Lower lobe of right lung (tissue), 2 donors: ENCODE results near the gene GRIK5. TPM values are rescaled to one million over a fixed set of nuclear protein-coding genes. Genes with fewer than 3 reads are reported as not detected.

Experiments used
- ATAC-seq, 2 donors: fragments of 200-7000 bp; cut with Tn5 transposase; one replicate each; pipeline ENCODE4 v1.9.1; 2020 to 2022; ENCODE audit warnings: mild to moderate bottlenecking in 2 of 2, moderate library complexity in 2 of 2
- DNase-seq: peaks from one replicate; pipeline ENCODE4 v3.0.0-alpha.2; 2020
- H3K27ac ChIP-seq: fragments of 200-600 bp; one replicate; pipeline ENCODE4 v1.8.0; 2022
- H3K27me3 ChIP-seq: fragments of 200-600 bp; one replicate; pipeline ENCODE4 v1.8.0; 2022; ENCODE audit warnings: low read depth
- H3K36me3 ChIP-seq: fragments of 200-600 bp; one replicate; pipeline ENCODE4 v1.8.0; 2022; ENCODE audit warnings: mild to moderate bottlenecking
- H3K4me1 ChIP-seq: fragments of 200-600 bp; one replicate; pipeline ENCODE4 v1.8.0; 2022
- H3K4me3 ChIP-seq: fragments of 200-600 bp; one replicate; pipeline ENCODE4 v1.8.0; 2022; ENCODE audit warnings: mild to moderate bottlenecking
- H3K9me3 ChIP-seq: fragments of 200-600 bp; one replicate; pipeline ENCODE4 v1.8.0; 2022
- CTCF ChIP-seq: fragments of 200-600 bp; IDR thresholded peaks from one replicate; pipeline ENCODE4 v1.8.0; 2022; ENCODE audit warnings: antibody characterized with exemption, mild to moderate bottlenecking
- intact Hi-C: fragments of 100-400 bp; cut with DNase I; formaldehyde crosslinking; loops from one replicate; pipeline ENCODE4 v1.11.0; 2022
- total RNA-seq: library from RNA; stranded (reverse); fragmentation: NEBNext Ultra II Directional; extraction: Animal tissue kit (Norgen Biotek cat#: 25700); gene quantifications from one replicate; pipeline ENCODE4 v1.2.1, GENCODE V29; 2021
- donor health status: DM: no; HTN: yes; CAD: no; lungs with severe emphysema.

GRIK5 gene
- total RNA-seq, 1 donor from 2014 or later: 0.41 TPM

DNA sequence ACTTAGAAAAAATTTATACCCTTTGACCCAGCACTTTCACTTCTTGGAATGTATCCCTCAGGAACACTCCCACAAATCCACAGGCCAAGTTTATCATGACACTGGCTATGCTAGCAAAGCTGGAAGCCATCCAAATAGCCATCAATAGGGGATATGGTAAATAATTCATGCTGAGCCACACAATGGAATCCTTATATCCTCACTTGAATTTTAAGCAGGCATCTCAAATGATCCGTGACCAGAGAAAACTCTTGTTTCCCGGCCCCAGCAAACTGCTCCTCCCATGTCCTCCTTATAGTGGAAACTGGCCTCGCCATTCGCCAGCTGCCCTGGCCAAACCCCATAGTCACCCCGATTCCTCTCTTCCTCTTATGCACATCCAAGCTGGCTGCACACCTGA, 37.6 kb downstream of the GRIK5 start:
- TF ChIP-seq CTCF: no peak
- no peaks in the 10 kb centered on the region for H3K9me3 ChIP-seq
- no peaks in the 10 kb centered on the region for H3K27me3 ChIP-seq
- H3K36me3 ChIP-seq: no peaks in the 10 kb centered on the region
- no peak overlapping the region for H3K27ac ChIP-seq
- H3K4me1 ChIP-seq: no peaks in the 10 kb centered on the region
- no peak for DNase-seq
- ATAC-seq: no peak
- intact Hi-C loops: no loop called here
- H3K4me3 ChIP-seq: no peak overlapping the region

DNA sequence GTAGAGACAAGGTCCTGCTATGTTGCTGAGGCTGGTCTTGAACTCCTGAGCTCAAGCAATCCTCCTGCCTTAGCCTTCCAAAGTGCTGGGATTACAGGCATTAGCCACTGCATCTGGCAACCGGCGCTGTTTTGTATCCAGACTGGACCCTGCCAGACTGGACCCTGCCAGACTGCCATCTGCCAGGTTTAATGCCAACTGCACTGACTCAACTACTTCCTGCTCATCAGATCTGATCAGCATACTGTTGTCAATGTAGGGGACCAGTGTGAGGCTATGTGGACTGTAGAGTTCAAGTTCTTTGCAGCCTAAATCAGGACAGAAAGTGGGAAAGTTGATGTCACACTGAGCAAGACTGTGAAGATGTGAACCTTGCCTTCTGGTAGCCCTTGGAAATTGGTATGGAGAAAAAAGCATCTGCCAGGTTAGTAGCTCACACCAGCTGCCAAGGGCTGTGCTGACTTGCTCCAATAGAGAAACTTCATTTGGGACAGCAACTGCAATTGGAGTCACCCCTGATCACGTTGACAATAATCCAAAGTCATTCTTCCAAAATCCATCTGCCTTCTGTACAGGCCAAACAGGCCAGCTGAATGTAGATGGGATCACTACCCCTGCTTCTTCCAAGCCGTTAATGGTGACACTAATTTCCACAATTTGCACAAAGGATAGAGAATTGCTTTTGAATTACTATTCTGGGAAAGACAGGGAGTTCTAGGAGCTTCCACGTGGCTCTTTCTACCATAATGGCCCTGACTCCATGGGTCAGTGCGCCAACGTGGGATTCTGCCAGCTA, 39.2 kb downstream of the GRIK5 start:
- Histone ChIP-seq H3K27ac (no peak overlapping the region), H3K4me3 (no peak overlapping the region), H3K36me3 (no peaks in the 10 kb centered on the region), H3K9me3 (no peaks in the 10 kb centered on the region), H3K27me3 (no peaks in the 10 kb centered on the region), H3K4me1 (no peaks in the 10 kb centered on the region)
- intact Hi-C loops: no loop called here
- no peak for TF ChIP-seq CTCF
- no peak for DNase-seq
- no peak for ATAC-seq

DNA sequence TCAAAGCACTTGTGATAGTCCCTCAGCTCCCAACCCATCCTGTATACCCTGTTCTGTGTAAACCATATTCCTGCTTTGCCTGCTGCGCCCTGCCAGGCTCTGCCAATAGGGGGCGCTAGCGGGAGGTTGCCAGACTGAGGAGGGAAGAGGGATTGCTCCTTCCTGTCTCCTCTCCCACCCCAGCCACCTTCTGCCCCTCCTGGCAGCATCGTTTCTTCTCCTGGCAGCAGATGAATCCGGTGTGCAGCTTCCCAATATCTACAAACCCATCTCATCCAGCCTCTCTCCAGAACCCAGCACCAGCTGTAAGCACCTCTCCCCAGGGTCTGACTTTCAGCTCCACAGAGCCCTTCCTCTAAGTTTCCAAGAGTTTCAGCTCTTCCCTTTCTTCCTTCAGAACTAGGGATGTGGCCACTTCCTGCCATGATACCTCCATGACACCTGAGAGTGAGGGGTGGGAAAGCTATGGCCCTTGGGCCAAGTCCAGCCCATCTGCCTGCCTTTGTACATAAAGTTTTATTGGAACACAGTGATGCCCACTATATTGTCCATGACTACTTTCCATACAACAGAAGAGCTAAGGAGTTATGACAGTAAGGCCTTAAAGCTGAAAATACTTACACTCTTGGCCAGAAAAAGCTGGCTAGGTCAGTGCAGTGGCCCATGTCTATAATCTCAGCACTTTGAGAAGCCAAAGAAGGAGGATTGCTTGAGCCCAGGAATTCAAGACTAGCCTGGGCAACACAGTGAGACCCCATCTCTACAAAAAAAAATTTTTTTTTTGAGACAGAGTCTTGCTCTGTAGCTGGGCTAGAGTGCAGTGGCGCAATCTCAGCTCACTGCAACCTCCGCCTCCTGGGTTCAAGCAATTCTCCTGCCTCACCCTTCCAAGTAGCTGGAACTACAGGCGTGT, 41.4 kb downstream of the GRIK5 start:
- Histone ChIP-seq H3K4me3 (no peak overlapping the region), H3K36me3 (no peaks in the 10 kb centered on the region), H3K4me1 (no peaks in the 10 kb centered on the region), H3K27me3 (no peaks in the 10 kb centered on the region), H3K9me3 (no peaks in the 10 kb centered on the region), H3K27ac (no peak overlapping the region)
- intact Hi-C loops: no loop called here
- peak; percentile 36 for TF ChIP-seq CTCF
- ATAC-seq (no peak), DNase-seq (no peak)

- Histone ChIP-seq H3K27ac (no peak overlapping the region), H3K9me3 (no peaks in the 10 kb centered on the region), H3K4me1 (no peaks in the 10 kb centered on the region), H3K36me3 (no peaks in the 10 kb centered on the region), H3K27me3 (no peaks in the 10 kb centered on the region), H3K4me3 (no peak overlapping the region)
- ATAC-seq (peak; percentile 52 to 55), DNase-seq (no peak)
- TF ChIP-seq CTCF: no peak
- intact Hi-C loops: no loop called here
These were observed 45.3 kb downstream of the GRIK5 start for GRCh38 chr19:42024622-42025111.

DNA sequence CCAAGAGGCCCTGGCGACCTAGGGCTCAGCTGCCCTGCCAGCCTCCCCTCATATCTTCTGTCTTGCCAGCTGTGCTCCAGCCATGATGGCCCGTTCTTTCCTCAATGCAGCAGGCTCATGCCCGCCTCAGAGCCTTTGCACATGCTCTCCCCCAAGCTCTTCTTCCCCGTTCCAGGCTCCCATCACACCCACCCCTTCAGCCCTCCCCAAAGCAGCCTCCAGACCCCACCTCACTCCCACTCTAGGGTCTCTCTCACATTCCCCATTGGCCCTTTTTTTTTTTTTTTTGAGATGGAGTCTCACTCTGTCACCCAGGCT, 46.1 kb downstream of the GRIK5 start:
- no peak overlapping the region for H3K4me3 ChIP-seq
- intact Hi-C loops: no loop called here
- no peaks in the 10 kb centered on the region for H3K27me3 ChIP-seq
- H3K4me1 ChIP-seq: no peaks in the 10 kb centered on the region
- DNase-seq: no peak
- no peak for ATAC-seq
- no peaks in the 10 kb centered on the region for H3K36me3 ChIP-seq
- TF ChIP-seq CTCF: no peak
- H3K27ac ChIP-seq: no peak overlapping the region
- peaks cover 3% of the 10 kb centered on the region for H3K9me3 ChIP-seq
